ENCODE measurements around the gene COCH.

Gene COCH

DNA sequence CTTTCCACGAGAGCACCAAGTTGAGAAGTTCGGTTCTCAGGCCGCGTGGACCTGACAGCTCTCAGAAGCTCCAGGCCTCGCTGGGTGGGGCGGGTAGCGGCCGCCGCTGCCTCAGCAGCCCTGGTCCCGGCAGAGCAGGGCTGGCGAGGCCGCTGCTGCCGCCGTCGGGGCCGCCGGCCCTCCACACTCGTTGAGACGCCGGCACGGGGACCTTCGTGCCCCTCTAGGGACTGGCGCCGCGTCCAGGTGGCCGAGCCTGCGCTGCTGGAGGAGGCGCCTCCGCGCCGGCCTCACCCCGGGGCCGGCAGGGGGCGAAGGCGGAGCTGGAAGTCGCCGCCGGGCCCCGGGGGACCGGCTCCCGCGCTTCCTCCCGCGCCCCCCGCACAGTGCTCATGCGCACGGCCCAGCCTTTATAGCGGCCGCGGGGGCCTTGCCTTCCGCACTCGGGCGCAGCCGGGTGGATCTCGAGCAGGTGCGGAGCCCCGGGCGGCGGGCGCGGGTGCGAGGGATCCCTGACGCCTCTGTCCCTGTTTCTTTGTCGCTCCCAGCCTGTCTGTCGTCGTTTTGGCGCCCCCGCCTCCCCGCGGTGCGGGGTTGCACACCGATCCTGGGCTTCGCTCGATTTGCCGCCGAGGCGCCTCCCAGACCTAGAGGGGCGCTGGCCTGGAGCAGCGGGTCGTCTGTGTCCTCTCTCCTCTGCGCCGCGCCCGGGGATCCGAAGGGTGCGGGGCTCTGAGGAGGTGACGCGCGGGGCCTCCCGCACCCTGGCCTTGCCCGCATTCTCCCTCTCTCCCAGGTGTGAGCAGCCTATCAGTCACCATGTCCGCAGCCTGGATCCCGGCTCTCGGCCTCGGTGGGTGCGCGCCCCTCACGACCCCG, at the start of gene COCH:
Gene COCH (plus strand): TSS at position 440 of the 879 bp plus-strand sequence. CDS start 380 bp downstream, at position 820.
- peak within 1 kb of the TSS; percentile 52 for H3K4me3 ChIP-seq (ENCODE audit: low read depth, low read length)
- TF ChIP-seq, protein P1, sequence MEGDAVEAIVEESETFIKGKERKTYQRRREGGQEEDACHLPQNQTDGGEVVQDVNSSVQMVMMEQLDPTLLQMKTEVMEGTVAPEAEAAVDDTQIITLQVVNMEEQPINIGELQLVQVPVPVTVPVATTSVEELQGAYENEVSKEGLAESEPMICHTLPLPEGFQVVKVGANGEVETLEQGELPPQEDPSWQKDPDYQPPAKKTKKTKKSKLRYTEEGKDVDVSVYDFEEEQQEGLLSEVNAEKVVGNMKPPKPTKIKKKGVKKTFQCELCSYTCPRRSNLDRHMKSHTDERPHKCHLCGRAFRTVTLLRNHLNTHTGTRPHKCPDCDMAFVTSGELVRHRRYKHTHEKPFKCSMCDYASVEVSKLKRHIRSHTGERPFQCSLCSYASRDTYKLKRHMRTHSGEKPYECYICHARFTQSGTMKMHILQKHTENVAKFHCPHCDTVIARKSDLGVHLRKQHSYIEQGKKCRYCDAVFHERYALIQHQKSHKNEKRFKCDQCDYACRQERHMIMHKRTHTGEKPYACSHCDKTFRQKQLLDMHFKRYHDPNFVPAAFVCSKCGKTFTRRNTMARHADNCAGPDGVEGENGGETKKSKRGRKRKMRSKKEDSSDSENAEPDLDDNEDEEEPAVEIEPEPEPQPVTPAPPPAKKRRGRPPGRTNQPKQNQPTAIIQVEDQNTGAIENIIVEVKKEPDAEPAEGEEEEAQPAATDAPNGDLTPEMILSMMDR (IDR thresholded peaks at IDR 0.05; ENCODE audit: low read depth, low read length, missing control alignments) = peak; percentile 46
- DNase-seq (ENCODE audit: low read depth) = no peak

DNA sequence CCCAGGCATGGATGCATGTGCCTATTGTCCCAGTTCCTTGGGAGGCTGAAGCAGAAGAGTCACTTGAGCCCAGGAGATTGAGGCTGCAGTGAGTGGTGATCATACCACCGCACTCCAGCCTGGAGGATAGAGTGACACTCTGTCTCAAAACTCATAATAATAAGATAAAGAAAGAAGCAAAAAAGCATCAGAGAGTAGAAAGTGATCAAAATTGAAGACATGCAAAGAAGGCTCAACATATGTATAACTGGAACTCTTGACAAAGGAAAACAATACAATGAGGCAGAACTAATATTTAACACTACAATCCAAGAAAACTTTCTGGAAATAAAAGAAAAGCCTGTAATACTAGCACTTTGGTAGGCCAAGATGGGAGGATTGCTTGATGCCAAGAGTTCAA, 48.3 kb upstream of the COCH start:
- no peak overlapping the region for H3K4me3 ChIP-seq (ENCODE audit: low read depth, low read length)
- DNase-seq (ENCODE audit: low read depth) = no peak
- TF ChIP-seq, protein P1 (IDR thresholded peaks at IDR 0.05; ENCODE audit: low read depth, low read length, missing control alignments) = no peak

DNA sequence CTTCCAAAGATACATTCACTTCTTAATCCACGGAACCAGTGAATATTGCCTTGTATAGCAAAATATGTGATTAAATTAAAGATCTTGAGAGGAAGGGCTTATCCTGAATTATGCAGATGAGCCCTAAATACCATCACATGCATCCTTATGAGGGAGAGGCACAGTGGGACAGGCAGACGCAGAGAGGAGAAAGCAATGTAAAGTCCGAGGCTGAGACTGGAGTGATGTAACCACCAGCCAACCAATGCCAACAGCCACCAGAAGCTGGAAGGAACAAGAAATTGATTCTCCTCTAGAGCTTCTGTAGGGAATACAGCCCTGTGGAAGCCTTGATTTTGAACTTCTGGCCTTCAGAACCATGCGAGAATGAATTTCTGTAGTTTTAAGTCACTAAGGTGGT, 44.5 kb upstream of the COCH start:
- TF ChIP-seq, protein P1 (IDR thresholded peaks at IDR 0.05; ENCODE audit: low read depth, low read length, missing control alignments) = no peak
- no peak overlapping the region for H3K4me3 ChIP-seq (ENCODE audit: low read depth, low read length)
- no peak for DNase-seq (ENCODE audit: low read depth)

DNA sequence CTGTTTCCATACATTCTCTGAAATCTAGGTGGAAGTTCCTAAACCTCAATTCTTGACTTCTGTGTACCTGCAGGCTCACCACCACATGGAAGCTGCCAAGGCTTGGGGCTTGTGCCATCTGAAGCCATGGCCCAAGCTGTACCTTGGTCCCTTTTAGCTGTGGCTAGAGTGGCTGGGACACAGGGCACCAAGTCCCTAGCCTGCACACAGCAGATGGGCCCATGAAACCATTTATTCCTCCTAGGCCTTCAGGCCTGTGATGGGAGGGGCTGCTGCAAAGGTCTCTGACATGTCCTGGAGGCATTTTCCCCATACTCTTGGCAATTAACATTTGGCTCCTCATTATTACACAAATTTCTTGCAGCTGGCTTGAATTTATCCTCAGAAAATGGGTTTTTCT, 40.0 kb upstream of the COCH start:
- TF ChIP-seq, protein P1 (IDR thresholded peaks at IDR 0.05; ENCODE audit: low read depth, low read length, missing control alignments) = no peak
- DNase-seq (ENCODE audit: low read depth) = no peak
- no peak overlapping the region for H3K4me3 ChIP-seq (ENCODE audit: low read depth, low read length)

DNA sequence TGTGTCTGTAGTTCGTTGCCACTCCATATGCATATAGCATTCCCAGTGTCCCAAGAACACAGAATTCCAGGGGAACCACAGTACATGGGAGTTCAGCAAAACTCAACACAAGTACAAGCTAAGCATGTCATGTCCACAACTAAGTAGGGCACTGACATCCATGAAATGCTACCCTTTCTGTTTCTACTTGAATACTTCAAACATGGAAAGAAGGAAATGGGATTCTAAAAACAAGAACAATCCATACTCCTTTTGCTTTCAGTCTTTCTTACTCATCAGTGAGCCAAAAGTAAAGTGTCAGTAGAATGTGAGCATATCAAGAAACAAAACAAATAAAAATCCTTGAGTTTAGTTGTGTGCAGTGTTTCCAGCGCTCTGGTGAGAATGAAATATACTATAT, 36.0 kb upstream of the COCH start:
- DNase-seq (ENCODE audit: low read depth) = no peak
- TF ChIP-seq, protein P1 (IDR thresholded peaks at IDR 0.05; ENCODE audit: low read depth, low read length, missing control alignments) = no peak
- no peak overlapping the region for H3K4me3 ChIP-seq (ENCODE audit: low read depth, low read length)

DNA sequence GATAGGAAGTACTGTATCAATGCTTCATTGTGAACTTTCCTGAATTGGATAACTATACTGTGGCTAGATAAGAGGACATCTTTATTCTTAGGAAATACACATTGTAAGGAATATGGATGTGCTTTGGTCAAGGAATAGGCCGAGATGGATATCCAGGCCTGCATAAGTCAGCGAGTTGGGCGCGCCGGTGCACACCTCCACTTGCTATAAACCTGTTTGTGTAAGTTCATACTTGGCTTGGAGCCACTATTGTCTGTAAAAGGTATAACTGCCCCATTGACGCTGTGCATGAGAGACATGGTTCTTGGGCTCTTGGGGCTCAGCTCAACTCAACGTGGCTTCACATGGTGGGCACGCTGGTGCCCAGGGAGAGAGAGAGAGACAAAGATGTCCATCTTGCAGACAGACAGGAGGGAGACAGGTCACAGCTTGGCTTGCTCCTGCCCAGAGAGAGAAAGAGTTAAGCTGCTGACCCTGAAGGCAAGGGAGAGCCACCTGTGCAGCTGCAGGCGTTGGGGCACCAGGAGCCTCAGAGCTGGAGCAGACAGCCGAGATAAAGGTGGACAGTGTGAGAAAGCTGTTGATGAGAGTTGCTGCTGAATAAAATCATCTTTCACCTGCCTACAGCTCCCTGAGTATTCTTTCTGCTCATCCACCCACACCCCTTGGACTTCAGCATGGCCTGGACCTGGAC, 34.1 kb upstream of the COCH start:
- TF ChIP-seq, protein P1 (IDR thresholded peaks at IDR 0.05; ENCODE audit: low read depth, low read length, missing control alignments) = no peak
- H3K4me3 ChIP-seq (ENCODE audit: low read depth, low read length) = no peak overlapping the region
- DNase-seq (ENCODE audit: low read depth) = no peak

Data from GM12864 (cell line).